Psoas muscle (tissue), 8 donors: ENCODE measurements around the gene SHISA3. TPM values are rescaled to one million over a fixed set of nuclear protein-coding genes. Genes with fewer than 3 reads are reported as not detected.
"Not testable (repeated sequence)": the region's sequence is repeated elsewhere in the genome, so short reads cannot be mapped to it uniquely, and the experiment has no call there.

Experiments used
- ATAC-seq, 4 donors: fragments of 200-7000 bp; cut with Tn5 transposase; one replicate each; pipeline ENCODE4 v1.9.1; 2020; ENCODE audit warnings: moderate library complexity in 3 of 4, mild to moderate bottlenecking in 2 of 4
- DNase-seq, 2 donors: peaks; one replicate each; pipeline ENCODE4 v3.0.0-alpha.2; 2020
- H3K27ac ChIP-seq: fragments of 200-600 bp; one replicate; pipeline ENCODE4 v1.8.0; 2022
- H3K27me3 ChIP-seq, 3 donors: fragments of 200-600 bp in 1 of 3; one replicate each; pipeline versions ENCODE4 v1.6.1 to v1.8.0; 2013 to 2022; ENCODE audit warnings: low read length in 2 of 3, mild to moderate bottlenecking in 2 of 3, moderate library complexity in 1 of 3; ENCODE audit not compliant: insufficient read depth in 3 of 3
- H3K36me3 ChIP-seq, 2 donors: fragments of 200-600 bp in 1 of 2; one replicate each; pipeline versions ENCODE4 v1.6.1 to v1.8.0; 2013 to 2022; ENCODE audit warnings: low read depth in 1 of 2, mild to moderate bottlenecking in 1 of 2, moderate library complexity in 1 of 2; ENCODE audit not compliant: insufficient read depth in 1 of 2
- H3K4me1 ChIP-seq: fragments of 200-600 bp; one replicate; pipeline ENCODE4 v1.8.0; 2022
- H3K4me3 ChIP-seq: fragments of 200-600 bp; one replicate; pipeline ENCODE4 v1.8.0; 2022; ENCODE audit warnings: mild to moderate bottlenecking
- H3K9me3 ChIP-seq: fragments of 200-600 bp; one replicate; pipeline ENCODE4 v1.8.0; 2022
- WGBS, 3 donors: extraction: QIAGEN DNeasy Blood & Tissue Kit; methylation state at CpG; one replicate each; pipeline versions ENCODE4 v1.1.6 to v1.1.7; 2013; 5-methylcytosine and 5-hydroxymethylcytosine counted together
- intact Hi-C, 2 donors: fragments of 100-400 bp; cut with DNase I; formaldehyde crosslinking; loops; one replicate each; pipeline versions ENCODE4 v1.11.0 to v1.14.2; 2022
- polyA plus RNA-seq, 3 donors: library from polyadenylated mRNA; stranded (reverse); fragments of 200-250 nt; gene quantifications; one replicate each; pipeline ENCODE4 v1.2.3, GENCODE V29; 2013
- total RNA-seq, 4 donors: library from RNA; stranded (reverse); fragmentation: NEBNext Ultra II Directional in 2 of 4; extraction: Animal tissue kit (Norgen Biotek cat#: 25700) in 2 of 4; gene quantifications; one replicate each; pipeline versions ENCODE4 v1.2.1 to v1.2.4, GENCODE V29; 2021 to 2023
- TF ChIP-seq, protein P1 (sequence below): fragments of 200-600 bp; IDR thresholded peaks from one replicate; pipeline ENCODE4 v1.8.0; 2022; ENCODE audit warnings: antibody characterized with exemption
- donor health status: healthy with polysubstance abuse.
- donor health status: DM: no; HTN: no; CAD: no; lungs with moderate emphysema.
- donor health status: Bipolar disorder and iron deficiency.
- donor health status: healthy.
- donor health status: DM: yes; HTN: yes; CAD: no.
- donor health status: DM: no; HTN: no; CAD: no.
- donor health status: DM: no; HTN: no; CAD: no.
- donor health status: DM: yes; HTN: yes; CAD: no.

The SHISA3 gene
- total and polyA plus RNA-seq, 7 donors, result 0.35 to 1.5 (median 0.64) TPM; not detected in 1

DNA sequence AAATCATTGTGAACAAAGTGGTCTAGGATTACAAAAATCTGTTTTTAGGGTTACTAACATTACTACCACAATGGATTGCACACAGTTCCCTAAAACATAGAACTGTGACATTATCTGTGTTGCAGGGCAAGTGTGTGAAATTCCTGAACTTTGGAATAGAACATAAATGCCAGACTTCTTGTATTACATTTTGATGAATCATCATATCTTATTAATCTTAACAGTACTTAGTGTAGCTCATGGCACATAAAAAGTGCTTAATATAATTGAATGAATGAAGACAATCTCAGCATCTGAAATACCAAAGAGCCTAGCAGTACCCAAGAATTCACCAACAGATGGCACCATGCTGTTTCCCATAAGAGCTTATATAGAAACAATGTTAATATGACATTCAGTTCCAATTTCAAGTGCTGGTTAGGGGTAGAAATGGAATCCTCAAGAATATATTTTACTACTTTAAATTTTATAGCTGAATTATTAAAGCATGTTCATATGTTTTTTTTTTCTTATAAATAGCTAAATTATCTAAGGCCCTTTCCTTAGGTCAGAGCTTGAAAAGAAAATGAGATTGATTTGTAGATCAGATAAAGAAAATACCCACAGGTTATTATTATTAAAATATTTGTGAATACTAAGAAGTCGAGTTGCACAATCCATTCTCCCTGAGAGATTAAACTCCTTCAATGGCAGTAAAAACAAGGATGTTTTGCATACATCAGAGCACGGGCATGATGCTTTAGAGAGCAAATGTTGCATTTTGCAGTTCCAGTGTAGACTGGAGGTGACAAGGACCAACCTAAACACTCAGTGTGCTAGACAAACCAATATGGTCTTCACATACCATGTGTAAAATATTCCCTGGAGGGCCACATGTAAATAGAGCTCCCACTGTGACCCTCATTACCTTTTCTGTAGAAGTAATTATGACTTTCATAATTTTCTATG is 25.7 kb upstream of the SHISA3 start:
- H3K27me3 ChIP-seq, result no peaks in the 10 kb centered on the region
- no peak for DNase-seq
- intact Hi-C loops, result loop anchor here (5.0 kb wide), 2 partner anchors 146 to 151 kb away; no protein-coding TSS in a partner anchor
- H3K27ac ChIP-seq, result no peak overlapping the region
- ATAC-seq, result no peak
- no peaks in the 10 kb centered on the region for H3K9me3 ChIP-seq
- no peaks in the 10 kb centered on the region for H3K36me3 ChIP-seq
- TF ChIP-seq, protein P1, sequence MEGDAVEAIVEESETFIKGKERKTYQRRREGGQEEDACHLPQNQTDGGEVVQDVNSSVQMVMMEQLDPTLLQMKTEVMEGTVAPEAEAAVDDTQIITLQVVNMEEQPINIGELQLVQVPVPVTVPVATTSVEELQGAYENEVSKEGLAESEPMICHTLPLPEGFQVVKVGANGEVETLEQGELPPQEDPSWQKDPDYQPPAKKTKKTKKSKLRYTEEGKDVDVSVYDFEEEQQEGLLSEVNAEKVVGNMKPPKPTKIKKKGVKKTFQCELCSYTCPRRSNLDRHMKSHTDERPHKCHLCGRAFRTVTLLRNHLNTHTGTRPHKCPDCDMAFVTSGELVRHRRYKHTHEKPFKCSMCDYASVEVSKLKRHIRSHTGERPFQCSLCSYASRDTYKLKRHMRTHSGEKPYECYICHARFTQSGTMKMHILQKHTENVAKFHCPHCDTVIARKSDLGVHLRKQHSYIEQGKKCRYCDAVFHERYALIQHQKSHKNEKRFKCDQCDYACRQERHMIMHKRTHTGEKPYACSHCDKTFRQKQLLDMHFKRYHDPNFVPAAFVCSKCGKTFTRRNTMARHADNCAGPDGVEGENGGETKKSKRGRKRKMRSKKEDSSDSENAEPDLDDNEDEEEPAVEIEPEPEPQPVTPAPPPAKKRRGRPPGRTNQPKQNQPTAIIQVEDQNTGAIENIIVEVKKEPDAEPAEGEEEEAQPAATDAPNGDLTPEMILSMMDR, result peak; percentile 41
- no peak overlapping the region for H3K4me3 ChIP-seq
- WGBS, 3 donors, result 53 to 54% (median 54%) methylated on average over 2 of the region's 2 CpGs
- no peaks in the 10 kb centered on the region for H3K4me1 ChIP-seq

DNA sequence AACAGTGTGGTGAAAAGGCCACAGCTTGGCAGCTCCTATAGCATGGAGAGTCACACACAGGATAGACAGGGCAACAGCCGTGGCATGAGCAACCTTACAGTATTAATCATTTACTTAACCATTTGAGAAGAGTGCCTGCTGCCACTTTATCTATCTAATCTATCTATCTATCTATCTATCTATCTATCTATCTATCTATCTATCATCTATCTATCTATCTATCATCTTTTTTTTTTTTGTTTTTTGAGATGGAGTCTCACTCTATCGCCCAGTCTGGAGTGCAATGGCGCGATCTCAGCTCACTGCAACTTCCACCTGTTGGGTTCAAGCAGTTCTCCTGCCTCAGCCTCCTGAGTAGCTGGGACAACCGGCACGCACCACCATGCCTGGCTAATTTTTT is 25.0 kb upstream of the SHISA3 start:
- WGBS, 3 donors, result 93 to 96% (median 94%) methylated on average over 6 of the region's 6 CpGs

DNA sequence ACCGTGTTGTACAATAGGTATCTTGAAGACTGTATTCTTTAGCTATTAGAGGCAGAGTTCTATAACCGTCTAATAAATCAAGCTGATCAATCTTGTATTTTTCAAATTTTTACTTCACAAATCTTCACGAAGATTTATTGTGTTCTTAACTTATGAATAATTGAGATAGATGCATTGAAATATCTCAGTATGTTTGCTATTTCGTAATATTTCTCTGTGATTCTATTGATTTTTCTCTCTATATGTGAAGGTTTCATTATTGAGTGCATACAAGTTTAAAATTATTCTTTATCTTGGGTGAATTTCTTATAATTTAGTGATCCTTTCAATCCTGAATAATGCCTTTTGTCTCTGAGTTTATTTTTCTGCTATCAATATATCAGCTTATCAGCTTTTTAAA is 19.8 kb upstream of the SHISA3 start:
- intact Hi-C loops, result no loop called here
- ATAC-seq (no peak), DNase-seq (no peak)
- Histone ChIP-seq H3K4me3 (no peak overlapping the region), H3K36me3 (no peaks in the 10 kb centered on the region), H3K27ac (no peak overlapping the region), H3K27me3 (peaks cover 0 to 7% (median 0%) of the 10 kb centered on the region in 3 donors), H3K4me1 (no peaks in the 10 kb centered on the region), H3K9me3 (no peaks in the 10 kb centered on the region)
- 90 to 93% (median 91%) methylated on average over 4 of the region's 4 CpGs for WGBS, 3 donors
- TF ChIP-seq, protein P1, result no peak

More for the DNA sequence above, 25.0 kb upstream of the SHISA3 start:
- H3K4me3 ChIP-seq, H3K4me1 ChIP-seq, ATAC-seq, H3K36me3 ChIP-seq, H3K27ac ChIP-seq, DNase-seq, H3K27me3 ChIP-seq, H3K9me3 ChIP-seq: not testable (repeated sequence)
- intact Hi-C loops, result loop anchor here (5.0 kb wide), 2 partner anchors 145 to 150 kb away; no protein-coding TSS in a partner anchor

DNA sequence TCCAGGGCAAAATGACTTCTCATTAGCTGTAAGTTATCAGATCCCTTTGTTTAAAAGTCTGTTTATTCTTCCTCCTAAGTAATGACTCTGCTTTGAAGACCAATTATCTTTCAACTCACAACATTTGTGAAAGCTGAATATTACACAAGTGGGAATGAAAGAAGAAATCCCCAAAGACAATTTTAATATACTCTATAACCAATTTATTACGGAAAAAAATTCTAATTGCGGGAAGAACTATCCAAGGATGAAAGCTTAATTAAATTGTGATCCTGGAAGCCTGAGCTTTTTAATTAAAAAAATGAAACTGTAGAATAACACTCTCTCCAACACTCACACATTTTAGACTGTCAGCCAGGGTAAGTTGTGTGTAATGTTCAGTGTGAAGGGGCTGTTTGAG is 15.6 kb upstream of the SHISA3 start:
- no peaks in the 10 kb centered on the region for H3K4me1 ChIP-seq
- no peak overlapping the region for H3K27ac ChIP-seq
- ATAC-seq (no peak), DNase-seq (no peak)
- no peaks in the 10 kb centered on the region for H3K9me3 ChIP-seq
- H3K4me3 ChIP-seq, result no peak overlapping the region
- intact Hi-C loops, result no loop called here
- no peaks in the 10 kb centered on the region for H3K36me3 ChIP-seq
- 93 to 97% (median 94%) methylated on average over 2 of the region's 2 CpGs for WGBS, 3 donors
- peaks cover 0 to 7% (median 0%) of the 10 kb centered on the region in 3 donors for H3K27me3 ChIP-seq
- TF ChIP-seq, protein P1, result no peak

DNA sequence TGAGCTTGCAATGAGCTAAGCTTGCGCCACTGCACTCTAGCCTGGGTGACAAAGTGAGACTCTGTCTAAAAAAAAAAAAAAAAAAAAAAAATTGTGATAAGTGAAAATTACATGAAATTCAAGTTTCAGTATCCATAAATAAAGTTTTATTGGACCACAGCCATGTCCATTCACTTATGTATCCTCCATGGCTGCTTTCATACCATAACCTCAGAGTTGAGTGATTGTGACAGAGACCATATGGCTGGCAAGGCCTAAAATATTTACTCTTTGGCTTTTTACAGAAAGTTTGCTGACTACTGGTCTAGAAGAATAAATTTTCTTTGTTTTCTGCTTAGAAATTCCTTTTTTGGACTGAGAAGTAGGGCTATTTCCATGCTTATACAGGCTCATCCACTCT is 11.8 kb upstream of the SHISA3 start:
- H3K36me3 ChIP-seq, result no peaks in the 10 kb centered on the region
- intact Hi-C loops, result no loop called here
- no peak overlapping the region for H3K4me3 ChIP-seq
- 95 to 100% (median 100%) methylated on average over 1 of the region's 1 CpG for WGBS, 3 donors
- no peak overlapping the region for H3K27ac ChIP-seq
- no peaks in the 10 kb centered on the region for H3K9me3 ChIP-seq
- TF ChIP-seq, protein P1, result no peak
- DNase-seq, result no peak
- ATAC-seq, result no peak
- H3K4me1 ChIP-seq, result no peaks in the 10 kb centered on the region
- H3K27me3 ChIP-seq, result peaks cover 0 to under 1% (median 0%) of the 10 kb centered on the region in 3 donors
